Activated CD8-positive, alpha-beta T cell treated with anti-CD3 and anti-CD28 coated beads for 36 hours (primary cell): ENCODE results near the gene CDKAL1. TPM values are rescaled to one million over a fixed set of nuclear protein-coding genes. Genes with fewer than 3 reads are reported as not detected.

Experiments used
- ATAC-seq: fragments of 200-7000 bp; cut with Tn5 transposase; one replicate; pipeline ENCODE4 v1.10.0; 2021; ENCODE audit warnings: mild to moderate bottlenecking, moderate library complexity
- CTCF ChIA-PET: fragments of 350-600 bp; sonication (Branson Sonifier 250); formaldehyde crosslinking; loops from one replicate; lab custom pipeline; 2021; ENCODE audit warnings: antibody characterized with exemption; lab: Charles Lee
- POLR2A ChIA-PET: fragments of 350-600 bp; sonication (Branson Sonifier 250); formaldehyde crosslinking; loops from one replicate; lab custom pipeline; 2021; ENCODE audit warnings: antibody characterized with exemption; lab: Charles Lee
- DNase-seq: peaks from one replicate; pipeline ENCODE4 v3.0.0-alpha.2; 2020
- H3K27ac Mint-ChIP-seq: one replicate; pipeline ENCODE4 v1.8.0; 2021; ENCODE audit warnings: mild to moderate bottlenecking, mixed read lengths
- H3K27me3 Mint-ChIP-seq: one replicate; pipeline ENCODE4 v1.8.0; 2021; ENCODE audit warnings: mixed read lengths
- H3K36me3 Mint-ChIP-seq: one replicate; pipeline ENCODE4 v1.8.0; 2021; ENCODE audit warnings: low read depth, mixed read lengths
- H3K4me1 Mint-ChIP-seq: one replicate; pipeline ENCODE4 v1.8.0; 2021; ENCODE audit warnings: low read depth, mixed read lengths
- H3K4me3 Mint-ChIP-seq: one replicate; pipeline ENCODE4 v1.8.0; 2021; ENCODE audit warnings: mild to moderate bottlenecking, moderate library complexity, mixed read lengths
- H3K9me3 Mint-ChIP-seq: one replicate; pipeline ENCODE4 v1.8.0; 2021; ENCODE audit warnings: mixed read lengths
- CTCF ChIP-seq: fragments of 200-600 bp; IDR thresholded peaks from one replicate; pipeline ENCODE4 v1.8.0; 2022; ENCODE audit warnings: antibody characterized with exemption, mild to moderate bottlenecking
- intact Hi-C: fragments of 100-400 bp; cut with micrococcal nuclease; formaldehyde crosslinking; loops from one replicate; pipeline ENCODE4 v1.10.0; 2022
- total RNA-seq, 2 experiments: library from RNA; stranded (reverse); gene quantifications; one replicate each; pipeline ENCODE4 v1.2.3, GENCODE V29; 2021

The CDKAL1 gene
- total RNA-seq, 2 experiments from 2014 or later, result 21.6 to 23.6 TPM

GRCh38 chr6:20838113-20838512 is 303.9 kb downstream of the CDKAL1 start:
- Mint-ChIP-seq H3K36me3 (peaks cover 8% of the 10 kb centered on the region), H3K27ac (no peak overlapping the region), H3K9me3 (no peaks in the 10 kb centered on the region), H3K27me3 (no peaks in the 10 kb centered on the region), H3K4me3 (no peak overlapping the region), H3K4me1 (peaks cover 40% of the 10 kb centered on the region)
- POLR2A ChIA-PET, result no interaction called here
- CTCF ChIA-PET, result no interaction called here
- no peak for ATAC-seq
- DNase-seq, result no peak
- intact Hi-C loops, result no loop called here
- no peak for TF ChIP-seq CTCF

- ATAC-seq (no peak), DNase-seq (no peak)
- H3K4me1 Mint-ChIP-seq, result peaks cover 28% of the 10 kb centered on the region
- H3K4me3 Mint-ChIP-seq, result no peak overlapping the region
- POLR2A ChIA-PET, result no interaction called here
- H3K27me3 Mint-ChIP-seq, result no peaks in the 10 kb centered on the region
- intact Hi-C loops, result no loop called here
- CTCF ChIA-PET, result no interaction called here
- no peak overlapping the region for H3K27ac Mint-ChIP-seq
- no peaks in the 10 kb centered on the region for H3K9me3 Mint-ChIP-seq
- H3K36me3 Mint-ChIP-seq, result peaks cover 14% of the 10 kb centered on the region
- TF ChIP-seq CTCF, result no peak
Observed at GRCh38 chr6:20839630-20840029, 305.4 kb downstream of the CDKAL1 start.

GRCh38 chr6:20840675-20841074 is 306.4 kb downstream of the CDKAL1 start:
- intact Hi-C loops, result no loop called here

GRCh38 chr6:20841806-20842205 is 307.5 kb downstream of the CDKAL1 start:
- intact Hi-C loops, result no loop called here
- peaks cover 25% of the 10 kb centered on the region for H3K4me1 Mint-ChIP-seq

More at GRCh38 chr6:20840675-20841074, 306.4 kb downstream of the CDKAL1 start:
- H3K27me3 Mint-ChIP-seq, result no peaks in the 10 kb centered on the region
- CTCF ChIA-PET, result no interaction called here
- DNase-seq (no peak), ATAC-seq (no peak)
- H3K36me3 Mint-ChIP-seq, result peaks cover 14% of the 10 kb centered on the region
- H3K27ac Mint-ChIP-seq, result no peak overlapping the region
- no peak overlapping the region for H3K4me3 Mint-ChIP-seq
- POLR2A ChIA-PET, result no interaction called here
- peaks cover 27% of the 10 kb centered on the region for H3K4me1 Mint-ChIP-seq
- no peak for TF ChIP-seq CTCF
- no peaks in the 10 kb centered on the region for H3K9me3 Mint-ChIP-seq

GRCh38 chr6:20845592-20845991 is 311.3 kb downstream of the CDKAL1 start:
- no peak for TF ChIP-seq CTCF
- ATAC-seq, result no peak
- ChIA-PET CTCF (no interaction called here), POLR2A (no interaction called here)
- no peak overlapping the region for H3K27ac Mint-ChIP-seq
- peaks cover 15% of the 10 kb centered on the region for H3K36me3 Mint-ChIP-seq
- no peaks in the 10 kb centered on the region for H3K27me3 Mint-ChIP-seq
- no peak overlapping the region for H3K4me3 Mint-ChIP-seq
- DNase-seq, result no peak
- no peaks in the 10 kb centered on the region for H3K9me3 Mint-ChIP-seq
- peaks cover 13% of the 10 kb centered on the region for H3K4me1 Mint-ChIP-seq
- intact Hi-C loops, result no loop called here

More at GRCh38 chr6:20841806-20842205, 307.5 kb downstream of the CDKAL1 start:
- Mint-ChIP-seq H3K9me3 (no peaks in the 10 kb centered on the region), H3K4me3 (no peak overlapping the region), H3K27ac (no peak overlapping the region), H3K36me3 (peaks cover 11% of the 10 kb centered on the region), H3K27me3 (no peaks in the 10 kb centered on the region)
- ATAC-seq (no peak), DNase-seq (no peak)
- CTCF ChIA-PET, result no interaction called here
- POLR2A ChIA-PET, result no interaction called here
- no peak for TF ChIP-seq CTCF
